HL-60 (cell line): Measurements from ENCODE around the gene DNAJA3.

Experiments used
- DNase-seq, 2 experiments: peaks; one replicate each; pipeline ENCODE4 v3.0.0-alpha.2; 2010 to 2020; ENCODE audit warnings: low read depth in 1 of 2, low spot score in 1 of 2
- H3K27ac ChIP-seq: fragments of 250-450 bp; sonication (Bioruptor Pico); replicated peaks from 2 replicates; pipeline ENCODE4 v1.5.1; 2020; ENCODE audit warnings: mild to moderate bottlenecking, moderate library complexity
- H3K27me3 ChIP-seq: fragments of 250-450 bp; sonication (Bioruptor Pico); 2 replicates; pipeline ENCODE4 v1.5.1; 2021; ENCODE audit warnings: mild to moderate bottlenecking, moderate library complexity; ENCODE audit not compliant: insufficient read depth, poor library complexity, severe bottlenecking
- H3K4me3 ChIP-seq: replicated peaks from 2 replicates; pipeline ENCODE4 v1.5.1; 2011; ENCODE audit warnings: mild to moderate bottlenecking, control low read depth, low read length; ENCODE audit not compliant: insufficient read depth
- GABPA ChIP-seq: IDR thresholded peaks from 2 replicates; pipeline ENCODE4 v1.6.1; 2012; ENCODE audit warnings: low read depth
- POLR2AphosphoS5 ChIP-seq: IDR thresholded peaks from 2 replicates; pipeline ENCODE4 v1.6.1; 2012; ENCODE audit warnings: low read depth
- SPI1 ChIP-seq: IDR thresholded peaks from 2 replicates; pipeline ENCODE4 v1.6.1; 2012; ENCODE audit warnings: low read depth, mild to moderate bottlenecking, borderline replicate concordance
- TF ChIP-seq, protein P1 (sequence below): IDR thresholded peaks from 2 replicates; pipeline ENCODE4 v1.6.1; 2012; ENCODE audit warnings: low read depth; ENCODE audit not compliant: insufficient replicate concordance
- TF ChIP-seq, protein P2 (sequence below): IDR thresholded peaks from one replicate; pipeline ENCODE4 v1.5.1; 2011; ENCODE audit warnings: low read length, control low read depth, inconsistent platforms; ENCODE audit not compliant: insufficient read depth

The DNAJA3 gene

DNA sequence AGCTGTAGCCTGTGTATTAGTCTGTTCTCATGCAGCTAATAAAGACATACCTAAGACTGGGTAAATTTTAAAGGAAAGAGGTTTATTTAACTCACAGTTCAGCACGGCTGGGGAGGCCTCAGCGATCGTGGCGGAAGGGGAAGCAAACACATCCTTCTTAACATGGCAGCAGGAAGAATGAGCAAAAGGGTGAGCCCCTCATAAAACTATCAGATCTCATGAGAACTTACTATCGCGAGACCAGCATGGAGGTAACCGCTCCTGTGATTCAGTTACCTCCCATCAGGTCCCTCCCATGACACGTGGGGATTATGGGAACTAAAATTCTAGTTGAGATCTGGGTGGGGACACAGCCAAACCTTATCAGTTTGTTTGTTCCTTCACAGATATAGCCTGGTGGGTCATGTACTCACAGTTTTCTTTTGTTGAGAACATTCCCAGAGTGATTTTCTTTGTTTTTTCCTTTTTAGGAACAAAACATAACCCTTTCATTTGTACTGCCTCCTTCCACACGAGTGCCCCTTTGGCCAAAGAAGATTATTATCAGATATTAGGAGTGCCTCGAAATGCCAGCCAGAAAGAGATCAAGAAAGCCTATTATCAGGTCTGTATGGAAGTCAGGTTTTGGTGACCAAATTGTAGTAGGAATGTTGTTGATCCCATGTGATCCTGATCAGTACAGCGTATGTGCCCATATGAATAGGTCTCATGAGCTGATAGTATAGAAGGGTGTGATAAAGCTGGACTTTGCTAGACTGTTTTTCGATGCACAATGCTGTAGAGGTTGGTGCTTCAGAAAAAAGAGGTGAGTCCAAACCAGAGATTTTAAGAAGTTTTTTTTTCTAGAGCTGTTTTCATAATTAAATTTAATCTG lies 8.5 kb downstream of the DNAJA3 start:
- H3K4me3 ChIP-seq = no peak overlapping the region
- H3K27ac ChIP-seq = no peak overlapping the region
- no peaks in the 10 kb centered on the region for H3K27me3 ChIP-seq
- DNase-seq = no peak
- TF ChIP-seq, protein P1, sequence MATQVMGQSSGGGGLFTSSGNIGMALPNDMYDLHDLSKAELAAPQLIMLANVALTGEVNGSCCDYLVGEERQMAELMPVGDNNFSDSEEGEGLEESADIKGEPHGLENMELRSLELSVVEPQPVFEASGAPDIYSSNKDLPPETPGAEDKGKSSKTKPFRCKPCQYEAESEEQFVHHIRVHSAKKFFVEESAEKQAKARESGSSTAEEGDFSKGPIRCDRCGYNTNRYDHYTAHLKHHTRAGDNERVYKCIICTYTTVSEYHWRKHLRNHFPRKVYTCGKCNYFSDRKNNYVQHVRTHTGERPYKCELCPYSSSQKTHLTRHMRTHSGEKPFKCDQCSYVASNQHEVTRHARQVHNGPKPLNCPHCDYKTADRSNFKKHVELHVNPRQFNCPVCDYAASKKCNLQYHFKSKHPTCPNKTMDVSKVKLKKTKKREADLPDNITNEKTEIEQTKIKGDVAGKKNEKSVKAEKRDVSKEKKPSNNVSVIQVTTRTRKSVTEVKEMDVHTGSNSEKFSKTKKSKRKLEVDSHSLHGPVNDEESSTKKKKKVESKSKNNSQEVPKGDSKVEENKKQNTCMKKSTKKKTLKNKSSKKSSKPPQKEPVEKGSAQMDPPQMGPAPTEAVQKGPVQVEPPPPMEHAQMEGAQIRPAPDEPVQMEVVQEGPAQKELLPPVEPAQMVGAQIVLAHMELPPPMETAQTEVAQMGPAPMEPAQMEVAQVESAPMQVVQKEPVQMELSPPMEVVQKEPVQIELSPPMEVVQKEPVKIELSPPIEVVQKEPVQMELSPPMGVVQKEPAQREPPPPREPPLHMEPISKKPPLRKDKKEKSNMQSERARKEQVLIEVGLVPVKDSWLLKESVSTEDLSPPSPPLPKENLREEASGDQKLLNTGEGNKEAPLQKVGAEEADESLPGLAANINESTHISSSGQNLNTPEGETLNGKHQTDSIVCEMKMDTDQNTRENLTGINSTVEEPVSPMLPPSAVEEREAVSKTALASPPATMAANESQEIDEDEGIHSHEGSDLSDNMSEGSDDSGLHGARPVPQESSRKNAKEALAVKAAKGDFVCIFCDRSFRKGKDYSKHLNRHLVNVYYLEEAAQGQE = no peak
- TF ChIP-seq SPI1 (no peak), POLR2AphosphoS5 (no peak), GABPA (no peak)
- TF ChIP-seq, protein P2, sequence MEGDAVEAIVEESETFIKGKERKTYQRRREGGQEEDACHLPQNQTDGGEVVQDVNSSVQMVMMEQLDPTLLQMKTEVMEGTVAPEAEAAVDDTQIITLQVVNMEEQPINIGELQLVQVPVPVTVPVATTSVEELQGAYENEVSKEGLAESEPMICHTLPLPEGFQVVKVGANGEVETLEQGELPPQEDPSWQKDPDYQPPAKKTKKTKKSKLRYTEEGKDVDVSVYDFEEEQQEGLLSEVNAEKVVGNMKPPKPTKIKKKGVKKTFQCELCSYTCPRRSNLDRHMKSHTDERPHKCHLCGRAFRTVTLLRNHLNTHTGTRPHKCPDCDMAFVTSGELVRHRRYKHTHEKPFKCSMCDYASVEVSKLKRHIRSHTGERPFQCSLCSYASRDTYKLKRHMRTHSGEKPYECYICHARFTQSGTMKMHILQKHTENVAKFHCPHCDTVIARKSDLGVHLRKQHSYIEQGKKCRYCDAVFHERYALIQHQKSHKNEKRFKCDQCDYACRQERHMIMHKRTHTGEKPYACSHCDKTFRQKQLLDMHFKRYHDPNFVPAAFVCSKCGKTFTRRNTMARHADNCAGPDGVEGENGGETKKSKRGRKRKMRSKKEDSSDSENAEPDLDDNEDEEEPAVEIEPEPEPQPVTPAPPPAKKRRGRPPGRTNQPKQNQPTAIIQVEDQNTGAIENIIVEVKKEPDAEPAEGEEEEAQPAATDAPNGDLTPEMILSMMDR = no peak

DNA sequence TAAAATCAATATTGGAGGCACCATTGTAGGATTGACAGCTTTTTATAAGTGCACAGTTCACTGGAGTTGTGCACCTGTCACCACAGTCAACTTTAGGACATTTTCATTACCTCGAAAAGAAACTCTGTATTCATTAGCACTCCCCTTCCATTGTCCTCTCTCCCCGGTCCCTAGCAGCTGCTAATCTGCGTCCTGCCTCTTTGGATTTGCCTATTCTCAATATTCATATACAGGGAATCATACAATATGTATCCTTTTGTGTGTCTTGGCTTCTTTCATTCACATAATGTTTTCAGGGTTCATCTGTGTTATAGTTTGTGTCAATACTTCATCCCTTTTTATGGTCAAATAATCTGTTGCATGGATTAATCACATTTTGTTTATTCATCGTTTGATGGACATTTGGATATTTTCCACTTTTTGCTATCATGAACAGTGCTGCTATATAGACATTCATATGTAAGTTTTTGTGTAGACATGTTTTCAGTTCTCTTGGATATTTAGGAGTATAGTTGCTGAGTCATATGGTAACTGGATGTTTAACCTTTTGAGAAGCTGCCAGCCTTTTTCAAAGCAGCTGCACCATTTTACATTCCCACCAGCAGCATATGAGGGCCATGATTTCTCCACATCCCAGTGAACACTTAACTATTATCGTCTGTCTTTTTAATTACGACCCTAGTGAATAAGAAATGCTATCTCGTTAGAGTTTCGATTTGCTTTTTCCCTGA lies 9.8 kb downstream of the DNAJA3 start:
- TF ChIP-seq, protein P2 = no peak
- TF ChIP-seq GABPA (no peak), SPI1 (no peak), POLR2AphosphoS5 (no peak)
- TF ChIP-seq, protein P1 = no peak
- no peak overlapping the region for H3K27ac ChIP-seq
- DNase-seq = no peak
- H3K4me3 ChIP-seq = no peak overlapping the region
- H3K27me3 ChIP-seq = no peaks in the 10 kb centered on the region

DNA sequence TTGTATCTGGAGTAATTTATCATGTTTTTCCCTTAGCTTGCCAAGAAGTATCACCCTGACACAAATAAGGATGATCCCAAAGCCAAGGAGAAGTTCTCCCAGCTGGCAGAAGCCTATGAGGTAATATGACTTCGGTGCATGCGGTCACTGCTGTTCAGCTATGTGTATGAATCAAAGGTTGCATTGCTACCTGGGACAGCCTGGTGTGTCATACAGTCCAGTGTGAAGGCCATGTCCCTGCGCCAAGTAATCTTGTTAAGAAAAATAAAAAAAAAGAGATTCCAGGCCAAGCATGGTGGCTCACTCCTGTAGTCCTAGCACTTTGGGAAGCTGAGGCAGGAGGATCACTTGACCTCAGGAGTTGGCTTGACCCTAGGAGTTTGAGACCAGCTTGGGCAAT lies 11.7 kb downstream of the DNAJA3 start:
- H3K4me3 ChIP-seq = no peak overlapping the region
- no peaks in the 10 kb centered on the region for H3K27me3 ChIP-seq
- TF ChIP-seq SPI1 (no peak), GABPA (no peak), POLR2AphosphoS5 (no peak)
- TF ChIP-seq, protein P1 = no peak
- TF ChIP-seq, protein P2 = no peak
- DNase-seq = no peak
- H3K27ac ChIP-seq = no peak overlapping the region
